ENCODE data around the gene SUCLG2. TPM values are rescaled to one million over a fixed set of nuclear protein-coding genes. Genes with fewer than 3 reads are reported as not detected.

SUCLG2 gene
- total RNA-seq, 1 experiment from 2014 or later: 49.5 TPM

GRCh38 chr3:67524046-67524445 is 130.4 kb downstream of the SUCLG2 start:
- no peak overlapping the region for H3K27ac Mint-ChIP-seq (ENCODE audit: unreplicated experiment)
- no peak overlapping the region for H3K4me3 Mint-ChIP-seq (ENCODE audit: low read depth, unreplicated experiment)
- intact Hi-C loops (cut with micrococcal nuclease; ENCODE audit: unreplicated experiment): no loop called here
- no peaks in the 10 kb centered on the region for H3K27me3 Mint-ChIP-seq (ENCODE audit: unreplicated experiment)
- no peak for DNase-seq
- CTCF ChIA-PET: no interaction called here
- H3K36me3 Mint-ChIP-seq (ENCODE audit: insufficient read depth, unreplicated experiment): peaks cover 2% of the 10 kb centered on the region
- no peaks in the 10 kb centered on the region for H3K9me3 Mint-ChIP-seq (ENCODE audit: low read depth, unreplicated experiment)
- no TSS peak for BruUV-seq (replicated peaks)
- H3K4me1 Mint-ChIP-seq (ENCODE audit: low read depth, unreplicated experiment): no peaks in the 10 kb centered on the region
- TF ChIP-seq CTCF (IDR thresholded peaks at IDR 0.05; ENCODE audit: unreplicated experiment): no peak

GRCh38 chr3:67522081-67522480 is 132.3 kb downstream of the SUCLG2 start:
- no peak for TF ChIP-seq CTCF (IDR thresholded peaks at IDR 0.05; ENCODE audit: unreplicated experiment)
- intact Hi-C loops (cut with micrococcal nuclease; ENCODE audit: unreplicated experiment): no loop called here
- BruUV-seq (replicated peaks): no TSS peak
- Mint-ChIP-seq H3K9me3 (ENCODE audit: low read depth, unreplicated experiment) (no peaks in the 10 kb centered on the region), H3K36me3 (ENCODE audit: insufficient read depth, unreplicated experiment) (no peaks in the 10 kb centered on the region), H3K27ac (ENCODE audit: unreplicated experiment) (no peak overlapping the region), H3K4me1 (ENCODE audit: low read depth, unreplicated experiment) (no peaks in the 10 kb centered on the region), H3K27me3 (ENCODE audit: unreplicated experiment) (no peaks in the 10 kb centered on the region), H3K4me3 (ENCODE audit: low read depth, unreplicated experiment) (no peak overlapping the region)
- CTCF ChIA-PET: no interaction called here
- no peak for DNase-seq

DNA sequence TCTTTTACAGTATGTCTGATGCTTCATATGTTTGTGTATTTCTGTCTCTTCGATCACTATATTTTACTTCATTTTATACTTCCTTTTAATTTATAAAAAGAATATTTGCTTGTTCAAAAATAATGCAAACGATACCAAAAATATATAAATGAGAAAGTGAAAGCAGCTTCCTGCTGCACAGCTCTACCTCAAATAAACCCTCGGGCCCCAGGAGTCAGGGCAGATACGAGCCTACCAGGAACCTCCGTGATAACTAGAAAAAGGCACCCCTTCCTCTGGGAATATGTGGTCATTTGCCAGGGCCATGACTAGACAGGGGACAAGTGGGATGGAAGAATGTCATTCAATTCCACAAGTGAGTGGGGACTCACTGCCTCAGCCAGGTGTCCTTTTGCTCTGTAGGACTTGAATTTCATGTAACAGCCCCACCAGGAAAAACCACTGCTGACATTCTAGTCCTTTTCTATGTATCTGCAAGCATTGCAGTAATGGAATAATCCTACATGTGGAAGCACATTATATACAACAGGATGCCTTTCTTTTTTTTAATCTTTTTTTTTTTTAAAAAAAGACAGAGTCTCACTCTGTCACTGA is 133.3 kb downstream of the SUCLG2 start:
- no peaks in the 10 kb centered on the region for H3K27me3 Mint-ChIP-seq (ENCODE audit: unreplicated experiment)
- no peaks in the 10 kb centered on the region for H3K4me1 Mint-ChIP-seq (ENCODE audit: low read depth, unreplicated experiment)
- no peaks in the 10 kb centered on the region for H3K9me3 Mint-ChIP-seq (ENCODE audit: low read depth, unreplicated experiment)
- H3K36me3 Mint-ChIP-seq (ENCODE audit: insufficient read depth, unreplicated experiment): no peaks in the 10 kb centered on the region
- CTCF ChIA-PET: no interaction called here
- no peak for TF ChIP-seq CTCF (IDR thresholded peaks at IDR 0.05; ENCODE audit: unreplicated experiment)
- BruUV-seq (replicated peaks): no TSS peak
- no peak for DNase-seq
- no peak overlapping the region for H3K27ac Mint-ChIP-seq (ENCODE audit: unreplicated experiment)
- H3K4me3 Mint-ChIP-seq (ENCODE audit: low read depth, unreplicated experiment): no peak overlapping the region
- intact Hi-C loops (cut with micrococcal nuclease; ENCODE audit: unreplicated experiment): no loop called here

DNA sequence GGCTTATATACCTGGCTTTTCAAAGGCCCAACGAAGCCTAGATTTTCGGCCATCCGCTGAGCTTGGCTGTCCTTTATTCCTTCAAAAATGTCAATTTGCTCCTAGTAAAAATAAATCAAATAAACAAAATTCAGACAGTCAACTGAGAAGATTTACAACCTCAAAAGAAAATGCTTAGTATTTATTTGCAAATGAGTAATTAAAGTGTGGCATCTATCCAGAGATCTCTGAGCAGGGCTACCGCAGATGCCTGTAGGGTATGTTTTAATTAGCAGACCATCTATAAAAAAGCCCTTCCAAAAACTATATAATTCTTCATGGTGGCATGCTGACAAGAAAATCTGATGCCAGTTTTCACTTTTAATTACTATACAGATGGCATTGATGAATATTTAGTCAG is 136.2 kb downstream of the SUCLG2 start:
- Mint-ChIP-seq H3K4me1 (ENCODE audit: low read depth, unreplicated experiment) (no peaks in the 10 kb centered on the region), H3K4me3 (ENCODE audit: low read depth, unreplicated experiment) (no peak overlapping the region), H3K27me3 (ENCODE audit: unreplicated experiment) (no peaks in the 10 kb centered on the region), H3K36me3 (ENCODE audit: insufficient read depth, unreplicated experiment) (no peaks in the 10 kb centered on the region), H3K9me3 (ENCODE audit: low read depth, unreplicated experiment) (no peaks in the 10 kb centered on the region), H3K27ac (ENCODE audit: unreplicated experiment) (no peak overlapping the region)
- intact Hi-C loops (cut with micrococcal nuclease; ENCODE audit: unreplicated experiment): no loop called here
- CTCF ChIA-PET: no interaction called here
- no TSS peak for BruUV-seq (replicated peaks)
- no peak for DNase-seq
- no peak for TF ChIP-seq CTCF (IDR thresholded peaks at IDR 0.05; ENCODE audit: unreplicated experiment)
